ENCODE data around the gene HDDC3. TPM values are rescaled to one million over a fixed set of nuclear protein-coding genes. Genes with fewer than 3 reads are reported as not detected.
A peak's percentile ranks its signal among the peaks of the same experiment; 100 is the strongest.
"Not testable (repeated sequence)": the region's sequence is repeated elsewhere in the genome, so short reads cannot be mapped to it uniquely, and the experiment has no call there.

The HDDC3 gene
- total and polyA plus RNA-seq, 4 experiments from 2014 or later: 27.4 to 38.7 (median 31.4) TPM

- Histone ChIP-seq H3K27me3 (ENCODE audit: insufficient read depth, low read length) (no peaks in the 10 kb centered on the region), H3K27ac (ENCODE audit: low read depth, low read length) (peak within 1 kb of the TSS; percentile 77), H3K4me1 (ENCODE audit: insufficient read depth, low read length) (peaks cover 16% of the 10 kb centered on the region), H3K4me3 (ENCODE audit: low read length in 2 of 2) (peak within 1 kb of the TSS; percentile 61 to 80), H3K36me3 (ENCODE audit: insufficient read depth, low read length) (peaks cover 30% of the 10 kb centered on the region), H3K9me3 (ENCODE audit: control insufficient read depth in 1 of 2, low read length in 2 of 2) (no peaks in the 10 kb centered on the region)
- ChIA-PET POLR2A (ENCODE audit: partially characterized antibody) (interaction anchor here (0.8 to 8.4 kb wide), 16 partner anchors 11 to 671 kb away, joined by 3 to 315 read pairs (median 5); partner anchors contain the start of genes BLM, FES, HDDC3 and NGRN), CTCF (ENCODE audit: partially characterized antibody) (interaction anchor here (0.7 to 12.9 kb wide), 11 partner anchors 8 to 255 kb away, joined by 3 to 344 read pairs (median 6); partner anchors contain the start of genes FES, HDDC3, RCCD1 and UNC45A)
- Mint-ChIP-seq H3K27me3 (no peaks in the 10 kb centered on the region), H3K9me3 (no peaks in the 10 kb centered on the region), H3K4me3 (peak within 1 kb of the TSS; percentile 76 to 95 (median 92)), H3K4me1 (peaks cover 11 to 38% (median 26%) of the 10 kb centered on the region in 4 donors), H3K27ac (peak within 1 kb of the TSS; percentile 85 to 96 (median 94)), H3K36me3 (peaks cover 25 to 34% of the 10 kb centered on the region in 2 donors)
- DNase-seq: peak; percentile 66 to 80 (median 69)
- intact Hi-C loops (cut with micrococcal nuclease): loop anchor here (1.0 to 2.0 kb wide), 4 partner anchors 17 to 368 kb away; no protein-coding TSS in a partner anchor
Measured at GRCh38 chr15:90902840-90903732, 29.3 kb downstream of the HDDC3 start, which contains the start of gene MAN2A2. TSS of gene MAN2A2 (plus strand) at chr15:90903302. CDS start at chr15:90904208, 906 bp downstream.

- H3K27ac Mint-ChIP-seq: peak overlapping the region; percentile 85 to 96 (median 94)
- no peaks in the 10 kb centered on the region for H3K9me3 ChIP-seq (ENCODE audit: control insufficient read depth in 1 of 2, low read length in 2 of 2)
- no peaks in the 10 kb centered on the region for H3K27me3 ChIP-seq (ENCODE audit: insufficient read depth, low read length)
- H3K4me3 Mint-ChIP-seq: peak overlapping the region; percentile 76 to 95 (median 92)
- H3K9me3 Mint-ChIP-seq: no peaks in the 10 kb centered on the region
- ChIA-PET POLR2A (ENCODE audit: partially characterized antibody) (interaction anchor here (0.7 to 8.4 kb wide), 14 partner anchors 12 to 670 kb away, joined by 3 to 315 read pairs (median 7); partner anchors contain the start of genes BLM, FES, HDDC3 and RCCD1), CTCF (ENCODE audit: partially characterized antibody) (interaction anchor here (0.6 to 12.9 kb wide), 12 partner anchors 11 to 254 kb away, joined by 3 to 344 read pairs (median 6); partner anchors contain the start of genes FES, HDDC3, RCCD1 and UNC45A)
- H3K36me3 Mint-ChIP-seq: peaks cover 17 to 25% of the 10 kb centered on the region in 2 donors
- peaks cover 10 to 38% (median 26%) of the 10 kb centered on the region in 4 donors for H3K4me1 Mint-ChIP-seq
- peaks cover 16% of the 10 kb centered on the region for H3K4me1 ChIP-seq (ENCODE audit: insufficient read depth, low read length)
- no peaks in the 10 kb centered on the region for H3K27me3 Mint-ChIP-seq
- intact Hi-C loops (cut with micrococcal nuclease): loop anchor here (1.0 to 2.0 kb wide), 4 partner anchors 16 to 369 kb away; no protein-coding TSS in a partner anchor
- H3K36me3 ChIP-seq (ENCODE audit: insufficient read depth, low read length): peaks cover 23% of the 10 kb centered on the region
- H3K4me3 ChIP-seq (ENCODE audit: low read length in 2 of 2): peak overlapping the region; percentile 61 to 80
- peak; percentile 73 to 79 (median 75) for DNase-seq
- peak overlapping the region; percentile 68 for H3K27ac ChIP-seq (ENCODE audit: low read depth, low read length)
Measured at GRCh38 chr15:90902040-90902839, 30.1 kb downstream of the HDDC3 start.

- Histone ChIP-seq H3K27me3 (ENCODE audit: insufficient read depth, low read length) (no peaks in the 10 kb centered on the region), H3K4me3 (ENCODE audit: low read length in 2 of 2) (no peak overlapping the region), H3K4me1 (ENCODE audit: insufficient read depth, low read length) (peaks cover 16% of the 10 kb centered on the region), H3K27ac (ENCODE audit: low read depth, low read length) (peak overlapping the region; percentile 68), H3K36me3 (ENCODE audit: insufficient read depth, low read length) (peaks cover 15% of the 10 kb centered on the region), H3K9me3 (ENCODE audit: control insufficient read depth in 1 of 2, low read length in 2 of 2) (no peaks in the 10 kb centered on the region)
- Mint-ChIP-seq H3K4me1 (peaks cover 10 to 38% (median 26%) of the 10 kb centered on the region in 4 donors), H3K36me3 (peaks cover 15 to 18% of the 10 kb centered on the region in 2 donors), H3K9me3 (no peaks in the 10 kb centered on the region), H3K27me3 (no peaks in the 10 kb centered on the region), H3K4me3 (peak overlapping the region; percentile 76 to 95 (median 92)), H3K27ac (peak overlapping the region; percentile 85 to 96 (median 94))
- CTCF ChIA-PET (ENCODE audit: partially characterized antibody): interaction anchor here (0.6 to 12.9 kb wide), 10 partner anchors 12 to 581 kb away, joined by 3 to 344 read pairs (median 8); partner anchors contain the start of genes FES, HDDC3, RCCD1 and UNC45A
- POLR2A ChIA-PET (ENCODE audit: partially characterized antibody): interaction anchor here (1.1 to 8.4 kb wide), 5 partner anchors 30 to 185 kb away, joined by 3 to 315 read pairs (median 4); partner anchors contain the start of genes BLM, HDDC3, RCCD1 and UNC45A
- intact Hi-C loops (cut with micrococcal nuclease): loop anchor here (1.0 to 2.0 kb wide), 4 partner anchors 15 to 369 kb away; no protein-coding TSS in a partner anchor
- DNase-seq: no peak
Measured at GRCh38 chr15:90901175-90902039, 30.9 kb downstream of the HDDC3 start.

GRCh38 chr15:90897131-90897655, 35.2 kb downstream of the HDDC3 start:
- POLR2A ChIA-PET (ENCODE audit: partially characterized antibody): not testable (repeated sequence)

GRCh38 chr15:90895571-90896117, 36.7 kb downstream of the HDDC3 start:
- no peak overlapping the region for H3K27ac ChIP-seq (ENCODE audit: low read depth, low read length)
- POLR2A ChIA-PET (ENCODE audit: partially characterized antibody): interaction anchor here (0.9 to 1.9 kb wide), 2 partner anchors 36 to 40 kb away, joined by 4 to 7 read pairs; partner anchors contain the start of genes HDDC3 and UNC45A
- H3K4me3 ChIP-seq (ENCODE audit: low read length in 2 of 2): no peak overlapping the region
- H3K4me1 Mint-ChIP-seq: peaks cover 0 to 4% (median 0%) of the 10 kb centered on the region in 4 donors
- H3K4me3 Mint-ChIP-seq: peak overlapping the region in 1 of 8 donors; percentile 43
- intact Hi-C loops (cut with micrococcal nuclease): no loop called here
- H3K36me3 Mint-ChIP-seq: no peaks in the 10 kb centered on the region
- CTCF ChIA-PET (ENCODE audit: partially characterized antibody): interaction anchor here (0.7 to 3.1 kb wide), 5 partner anchors 8 to 233 kb away, joined by 3 to 22 read pairs (median 5); partner anchors contain the start of genes HDDC3 and UNC45A
- peak overlapping the region in 3 of 7 donors; percentile 68 to 84 (median 74) for H3K27ac Mint-ChIP-seq
- H3K36me3 ChIP-seq (ENCODE audit: insufficient read depth, low read length): no peaks in the 10 kb centered on the region
- no peaks in the 10 kb centered on the region for H3K9me3 ChIP-seq (ENCODE audit: control insufficient read depth in 1 of 2, low read length in 2 of 2)
- H3K4me1 ChIP-seq (ENCODE audit: insufficient read depth, low read length): no peaks in the 10 kb centered on the region
- H3K9me3 Mint-ChIP-seq: peaks cover 0 to 2% (median 0%) of the 10 kb centered on the region in 8 donors
- H3K27me3 Mint-ChIP-seq: no peaks in the 10 kb centered on the region
- no peaks in the 10 kb centered on the region for H3K27me3 ChIP-seq (ENCODE audit: insufficient read depth, low read length)
- DNase-seq: no peak

More at GRCh38 chr15:90897131-90897655, 35.2 kb downstream of the HDDC3 start:
- H3K36me3 ChIP-seq (ENCODE audit: insufficient read depth, low read length); DNase-seq; H3K9me3 Mint-ChIP-seq; H3K36me3 Mint-ChIP-seq; H3K4me3 ChIP-seq (ENCODE audit: low read length in 2 of 2); H3K27me3 Mint-ChIP-seq; H3K4me3 Mint-ChIP-seq; H3K27ac ChIP-seq (ENCODE audit: low read depth, low read length); H3K27me3 ChIP-seq (ENCODE audit: insufficient read depth, low read length); intact Hi-C loops (cut with micrococcal nuclease); H3K4me1 ChIP-seq (ENCODE audit: insufficient read depth, low read length); H3K27ac Mint-ChIP-seq; H3K9me3 ChIP-seq (ENCODE audit: control insufficient read depth in 1 of 2, low read length in 2 of 2): not testable (repeated sequence)
- H3K4me1 Mint-ChIP-seq: peaks cover 8 to 15% (median 12%) of the 10 kb centered on the region in 4 donors
- CTCF ChIA-PET (ENCODE audit: partially characterized antibody): interaction anchor here (0.7 to 2.0 kb wide), 5 partner anchors 11 to 152 kb away, joined by 3 to 5 read pairs (median 3); partner anchors contain the start of genes FES, HDDC3 and UNC45A
